SIG-M5 treated with dmso at 0.1 percent for 504 hours (cell line): ENCODE results near the gene KCTD18.

Experiments used
- DNase-seq: peaks from one replicate; lab custom pipeline; 2025; ENCODE audit not compliant: unreplicated experiment; lab: John Stamatoyannopoulos, UW

Gene KCTD18

DNA sequence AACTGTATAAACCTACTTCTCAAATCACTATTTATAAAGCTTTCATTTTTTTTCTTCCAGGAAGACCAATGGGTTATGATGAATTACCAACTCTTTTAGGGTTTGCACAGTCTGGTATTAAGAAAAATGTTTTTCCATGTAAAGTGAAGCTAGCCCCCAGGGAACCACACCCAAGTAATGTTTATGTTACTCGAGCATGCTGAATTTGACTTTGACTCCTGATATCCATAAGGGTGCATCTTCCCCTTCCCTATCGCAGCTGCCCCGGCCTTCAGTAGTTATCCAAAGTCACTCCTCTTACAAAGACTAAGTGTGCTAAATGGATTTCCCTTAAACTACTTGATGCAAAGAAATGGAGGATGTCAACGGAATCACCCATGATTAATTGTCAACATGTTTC is 21.7 kb downstream of the KCTD18 start:
- DNase-seq, result no peak

DNA sequence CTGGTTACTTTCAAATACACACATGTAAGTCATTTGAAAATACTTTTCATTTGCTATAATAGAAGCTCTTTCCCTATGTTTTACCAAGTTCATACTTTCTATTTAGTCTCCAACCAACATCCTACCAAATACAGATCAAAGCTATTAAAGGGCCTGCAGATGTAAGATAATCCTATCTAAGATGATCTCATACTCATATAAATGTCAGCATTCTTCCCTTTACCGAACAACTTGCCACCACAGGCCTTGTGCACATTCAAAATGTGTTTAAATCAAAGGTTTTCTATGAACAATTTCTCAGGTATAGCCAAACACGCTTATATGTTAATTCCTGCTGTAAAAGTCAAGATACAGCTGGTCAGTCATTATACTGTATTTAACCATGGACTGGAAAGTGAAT is 23.3 kb downstream of the KCTD18 start:
- DNase-seq, result no peak

DNA sequence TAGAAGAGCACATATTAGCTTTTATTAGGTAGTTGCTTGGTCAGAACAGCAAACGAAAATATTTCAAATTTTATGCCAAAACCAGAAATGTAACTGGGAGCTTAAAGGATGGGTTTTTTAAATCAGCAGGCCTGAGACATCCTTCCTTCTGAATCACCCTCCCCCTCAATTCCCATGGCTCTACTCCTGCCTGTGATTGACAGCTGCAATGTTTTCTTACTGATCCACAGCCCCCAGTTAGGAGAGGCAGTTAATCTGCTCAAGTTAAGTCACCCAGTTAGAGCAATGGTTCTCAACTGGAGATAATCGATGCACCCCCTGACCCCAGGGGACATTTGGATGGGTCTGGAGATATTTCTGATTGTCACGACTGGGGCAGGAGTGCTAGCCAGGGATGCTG is 24.9 kb downstream of the KCTD18 start:
- DNase-seq, result no peak

DNA sequence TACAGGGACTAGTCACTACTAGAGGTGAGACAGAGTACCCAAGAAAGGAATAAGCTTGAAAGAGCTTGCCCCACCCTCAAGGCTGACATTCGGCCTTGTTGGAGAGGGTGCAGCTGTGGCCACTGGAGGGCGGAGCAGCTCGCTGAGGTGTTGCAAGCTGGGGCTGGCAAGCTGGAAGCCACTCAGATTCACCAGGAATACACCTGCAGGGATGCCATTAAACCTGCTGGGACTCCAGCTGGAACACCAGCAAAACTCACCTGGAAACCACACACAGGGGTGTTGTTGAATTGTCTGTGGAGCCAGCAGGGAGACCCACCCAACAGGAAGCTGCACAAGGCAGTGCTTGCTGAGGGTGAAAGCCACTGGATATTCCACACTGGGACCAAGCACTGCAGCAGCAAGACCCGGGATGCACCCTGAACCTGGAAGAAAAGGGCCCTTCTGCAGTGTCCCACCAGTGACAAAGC is 26.1 kb downstream of the KCTD18 start:
- DNase-seq, result peak; percentile 42

DNA sequence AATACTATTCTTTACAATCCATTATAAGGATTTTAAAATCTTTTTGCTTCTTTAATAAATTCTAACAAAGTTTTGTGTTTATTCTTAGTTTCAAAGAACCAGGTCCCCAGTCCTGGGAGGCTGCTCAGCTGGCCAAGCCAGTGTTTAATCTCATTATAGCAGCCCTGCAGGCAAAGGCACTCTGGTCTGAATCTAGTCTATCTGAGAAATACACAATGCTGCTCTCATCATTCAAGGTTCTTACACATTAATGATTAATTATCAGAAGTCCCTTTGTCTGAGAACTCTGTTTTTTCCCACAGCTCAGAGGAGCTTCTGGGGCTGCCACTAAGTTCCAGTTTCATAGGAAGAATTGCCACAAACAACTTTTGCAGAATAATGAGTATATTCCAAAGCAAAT is 27.7 kb downstream of the KCTD18 start:
- no peak for DNase-seq

DNA sequence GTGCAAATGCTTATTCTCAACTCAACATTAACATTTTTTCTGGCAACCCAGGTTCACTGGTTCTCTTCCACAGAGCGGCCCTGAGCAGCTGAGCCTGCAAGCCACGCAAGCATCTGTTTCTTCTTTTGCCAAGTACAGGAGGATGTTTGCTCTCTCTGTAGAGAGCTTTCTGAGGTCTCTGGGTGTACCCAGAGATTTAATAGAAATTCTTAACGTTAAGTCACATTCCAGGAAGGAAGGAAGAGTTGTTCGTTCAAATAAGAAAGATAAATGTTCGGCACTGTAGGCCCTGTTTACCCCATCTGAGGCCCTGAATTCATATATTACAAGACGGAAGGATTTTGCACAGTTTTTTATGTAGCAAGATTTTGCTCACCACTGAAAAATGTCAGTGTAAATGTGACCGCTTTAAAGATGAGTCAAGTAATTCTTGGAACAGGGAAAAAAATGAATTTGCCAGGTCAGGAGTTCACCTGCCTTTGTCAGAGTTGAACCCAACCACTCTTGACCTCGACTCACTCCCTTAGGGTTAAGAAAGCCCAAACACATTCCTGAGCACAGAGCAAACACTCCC is 30.1 kb downstream of the KCTD18 start:
- DNase-seq, result peak; percentile 26

DNA sequence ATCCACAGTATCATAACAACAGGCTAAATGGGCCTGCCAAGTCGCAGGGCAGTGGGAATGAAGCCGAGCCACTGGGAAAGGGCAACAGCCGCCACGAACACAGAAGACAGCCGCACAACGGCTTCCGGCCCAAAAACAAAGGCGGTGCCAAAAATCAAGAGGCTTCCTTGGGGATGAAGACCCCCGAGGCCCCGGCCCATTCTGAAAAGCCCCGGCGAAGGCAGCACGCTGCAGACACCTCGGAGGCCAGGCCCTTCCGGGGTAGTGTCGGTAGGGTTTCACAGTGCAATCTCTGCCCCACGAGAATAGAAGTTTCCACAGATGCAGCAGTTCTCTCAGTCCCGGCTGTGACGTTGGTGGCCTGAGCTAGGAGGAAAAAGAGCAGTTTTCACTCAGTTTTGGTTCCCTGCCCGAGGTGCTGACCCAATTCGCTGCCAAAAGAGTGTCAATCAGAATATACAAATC is 32.2 kb downstream of the KCTD18 start:
- no peak for DNase-seq

DNA sequence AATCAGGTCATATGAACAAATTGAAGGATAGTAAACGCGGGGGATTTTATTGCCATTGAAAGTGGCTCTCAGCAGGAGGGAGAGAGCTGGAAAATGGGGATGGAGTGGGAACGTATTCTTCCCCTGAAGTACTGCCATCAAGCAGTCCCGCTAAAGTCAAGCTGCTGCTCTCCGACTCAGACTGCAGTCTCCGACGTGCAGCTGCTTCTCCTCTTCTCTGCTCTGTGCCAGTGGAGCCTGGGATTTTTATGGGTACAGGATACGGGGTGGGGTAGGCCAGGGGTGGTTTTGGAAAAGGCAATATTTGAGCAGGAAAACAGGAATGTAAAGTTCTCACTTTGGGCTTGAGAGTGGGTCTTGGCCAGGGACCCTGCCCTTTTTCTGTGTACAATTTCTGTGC is 33.0 kb downstream of the KCTD18 start:
- no peak for DNase-seq

DNA sequence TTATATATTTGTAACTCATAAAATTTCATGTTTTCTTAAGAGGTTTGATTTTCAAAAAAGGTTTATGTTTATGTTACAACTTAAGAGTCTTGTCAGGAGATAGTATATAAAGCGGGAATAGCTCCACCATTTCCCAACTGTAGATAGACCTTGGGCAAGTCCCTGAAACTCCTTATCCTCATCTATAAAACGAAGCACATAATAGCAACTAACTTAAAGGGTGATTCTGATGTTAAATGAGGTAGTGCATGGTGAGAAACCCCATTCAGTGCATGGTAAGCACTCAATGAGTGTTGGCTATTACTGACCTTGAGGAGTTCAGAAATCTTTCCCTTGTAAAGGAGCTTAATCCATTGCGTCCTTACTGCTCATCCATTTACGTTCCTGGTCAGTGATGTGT is 34.1 kb downstream of the KCTD18 start:
- DNase-seq, result no peak

DNA sequence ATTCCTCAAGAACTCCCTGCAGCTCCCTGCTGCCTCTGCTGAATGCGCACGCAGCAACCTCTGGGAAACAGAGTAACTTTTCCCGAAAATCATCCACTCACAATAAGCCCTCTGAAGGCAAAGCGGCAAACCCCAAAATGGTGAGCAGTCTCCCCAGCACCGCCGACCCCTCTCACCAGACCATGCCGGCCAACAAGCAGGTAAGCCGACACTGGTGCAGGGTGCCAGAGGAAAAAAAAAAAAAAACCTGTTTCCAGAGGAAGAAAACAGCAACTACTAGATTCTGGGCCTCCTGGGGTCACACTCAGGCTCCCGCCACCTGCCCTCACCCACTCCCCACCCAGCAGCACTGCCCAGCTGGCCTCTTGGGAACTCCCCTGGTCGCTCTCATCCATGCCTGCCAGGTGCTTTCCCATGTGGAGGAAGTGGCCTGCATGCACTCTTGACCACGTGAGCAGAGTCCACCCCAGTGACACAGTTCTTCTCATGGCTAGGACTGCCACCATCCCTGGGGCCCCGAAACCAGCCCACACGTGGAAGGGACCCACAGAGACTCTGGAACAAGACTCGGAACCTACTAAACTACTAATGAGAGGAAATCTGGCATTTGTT is 36.9 kb downstream of the KCTD18 start:
- no peak for DNase-seq

DNA sequence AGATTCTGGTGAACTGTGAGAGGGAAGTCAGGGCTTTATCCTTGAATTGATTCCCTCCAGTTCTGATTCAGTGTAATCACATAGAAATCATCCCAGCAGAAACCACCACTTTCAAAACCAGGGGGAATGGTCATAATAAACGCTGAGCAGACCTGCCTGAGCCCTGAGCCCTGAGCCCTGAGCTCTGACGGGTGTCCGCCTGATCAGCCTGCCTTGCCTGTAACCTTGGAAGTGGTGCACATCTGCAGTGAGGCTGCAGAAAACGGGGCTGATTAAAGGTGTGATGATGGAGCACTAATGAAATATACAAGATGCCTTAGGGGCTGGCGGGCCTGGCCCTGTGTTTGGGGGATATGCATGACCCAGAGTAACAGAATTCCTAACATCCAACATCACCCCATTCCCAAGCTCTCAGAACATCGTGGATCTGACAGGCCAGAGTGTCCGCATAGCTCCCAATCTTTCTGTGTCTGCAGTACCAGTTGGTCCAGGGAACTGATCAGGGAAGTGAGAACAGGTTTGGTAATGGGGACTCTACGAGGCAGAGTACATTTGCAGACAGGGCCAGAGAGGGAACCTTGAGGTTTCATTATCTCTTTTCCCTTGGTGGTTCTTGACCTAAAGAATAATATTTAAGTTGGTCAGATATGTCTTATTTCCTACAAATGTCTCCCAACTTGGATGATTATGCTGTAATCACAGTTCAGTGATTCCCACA is 37.8 kb downstream of the KCTD18 start:
- DNase-seq, result no peak

DNA sequence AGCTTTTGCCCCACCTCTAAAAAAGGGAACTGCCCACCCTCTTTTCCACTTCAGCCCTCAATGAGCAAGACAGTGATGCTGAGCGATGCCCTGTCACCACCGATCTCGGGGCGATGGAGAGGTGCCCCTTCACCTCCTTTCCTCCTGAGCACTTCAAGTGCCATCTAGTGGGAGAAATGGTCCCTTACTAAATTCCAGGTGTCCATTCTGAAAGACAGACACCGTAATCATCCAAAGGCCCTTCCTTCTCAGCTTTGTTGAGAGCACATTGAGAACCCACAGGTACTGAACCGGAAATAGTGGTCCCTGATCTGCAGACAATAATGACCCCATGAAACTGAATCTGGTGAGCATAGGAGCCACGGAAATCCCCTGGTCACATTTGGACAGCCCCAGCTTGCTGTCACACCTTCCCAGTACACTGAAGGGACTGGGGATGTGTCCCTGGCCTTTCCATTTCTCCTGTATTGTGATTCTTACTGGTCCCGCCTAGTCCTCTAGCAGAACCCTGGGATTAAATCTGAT is 38.5 kb downstream of the KCTD18 start:
- DNase-seq, result peak; percentile 17

DNA sequence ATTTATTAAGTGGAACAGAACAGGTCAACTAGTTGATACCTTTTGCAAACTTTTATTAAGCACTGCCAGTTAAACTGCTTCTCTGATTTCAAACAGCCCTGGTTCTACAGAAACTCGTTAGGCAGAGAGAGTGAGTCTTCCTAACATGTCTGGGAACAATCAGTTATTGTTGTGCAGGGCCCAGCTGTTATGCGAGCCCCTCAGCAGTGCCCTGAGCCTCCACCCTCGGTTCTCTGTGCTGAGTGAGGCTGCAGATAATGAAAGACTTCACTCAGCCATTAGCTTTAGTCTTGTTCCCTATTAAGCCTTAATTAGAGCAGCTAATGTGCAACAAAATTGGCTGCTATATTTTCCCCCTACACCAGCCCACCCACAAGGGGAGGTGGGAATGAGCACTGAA is 39.6 kb downstream of the KCTD18 start:
- no peak for DNase-seq

DNA sequence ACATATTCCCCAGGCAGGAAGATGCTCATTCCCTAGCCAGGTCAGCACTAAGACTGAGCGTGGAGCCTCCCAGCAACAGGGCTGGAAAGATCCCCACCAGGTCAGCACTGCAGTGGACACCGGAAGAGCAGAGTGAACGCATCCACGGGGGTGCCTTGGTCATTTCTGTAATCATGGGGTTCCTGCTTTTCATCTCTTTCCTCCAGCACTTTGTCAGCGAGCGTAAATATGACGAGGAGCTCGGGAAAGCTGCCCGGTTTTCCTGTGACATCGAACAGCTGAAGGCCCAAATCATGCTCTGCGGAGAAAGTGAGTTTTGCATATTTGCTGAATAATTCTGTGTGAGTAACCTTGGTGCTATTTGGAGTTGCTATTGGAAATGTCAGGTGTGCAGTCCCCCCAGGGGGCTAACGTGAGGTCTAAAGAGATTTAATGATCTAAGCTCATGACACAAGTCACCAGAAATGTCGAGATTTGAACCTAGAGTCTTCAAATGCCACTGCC is 40.1 kb downstream of the KCTD18 start:
- no peak for DNase-seq

DNA sequence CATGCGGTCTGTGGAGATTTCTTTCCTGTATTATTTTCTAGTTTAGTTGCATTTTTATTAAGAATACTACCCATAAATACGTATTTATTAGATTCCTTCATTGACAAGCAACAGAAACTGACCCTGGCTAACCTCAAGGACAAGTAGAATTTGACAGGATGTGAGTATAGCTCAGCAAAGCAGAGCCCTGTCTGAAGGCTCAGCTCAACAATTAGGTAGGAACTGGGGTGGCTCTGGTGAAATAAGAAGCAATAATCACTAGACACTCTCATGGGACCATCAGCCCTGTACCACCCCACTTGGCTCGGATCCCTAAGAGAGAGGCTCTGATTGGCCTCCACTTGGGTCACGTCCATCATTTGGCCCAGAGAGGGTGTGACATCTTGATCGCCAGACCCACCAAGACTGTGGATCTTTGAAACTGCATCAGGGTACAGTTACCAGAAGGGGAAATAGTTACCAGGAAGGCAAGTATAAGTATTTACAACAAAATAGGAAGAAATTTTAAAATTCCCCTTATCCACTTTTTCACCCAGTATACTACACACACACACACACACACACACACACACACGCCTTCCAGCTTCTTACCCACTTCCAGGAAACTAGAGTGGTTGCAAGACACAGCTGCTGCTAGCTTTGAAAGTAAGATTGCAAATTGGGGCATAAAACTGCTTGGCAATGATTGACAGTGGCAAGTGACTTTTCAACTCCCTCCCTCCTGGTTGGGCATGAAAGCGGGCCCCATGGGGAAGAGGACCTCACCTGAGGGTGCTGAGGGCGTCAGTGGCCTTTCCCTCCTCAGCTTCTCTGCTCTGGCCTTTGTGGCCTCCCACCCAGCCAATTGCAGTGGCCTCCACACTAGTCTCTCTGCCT is 41.8 kb downstream of the KCTD18 start:
- no peak for DNase-seq

DNA sequence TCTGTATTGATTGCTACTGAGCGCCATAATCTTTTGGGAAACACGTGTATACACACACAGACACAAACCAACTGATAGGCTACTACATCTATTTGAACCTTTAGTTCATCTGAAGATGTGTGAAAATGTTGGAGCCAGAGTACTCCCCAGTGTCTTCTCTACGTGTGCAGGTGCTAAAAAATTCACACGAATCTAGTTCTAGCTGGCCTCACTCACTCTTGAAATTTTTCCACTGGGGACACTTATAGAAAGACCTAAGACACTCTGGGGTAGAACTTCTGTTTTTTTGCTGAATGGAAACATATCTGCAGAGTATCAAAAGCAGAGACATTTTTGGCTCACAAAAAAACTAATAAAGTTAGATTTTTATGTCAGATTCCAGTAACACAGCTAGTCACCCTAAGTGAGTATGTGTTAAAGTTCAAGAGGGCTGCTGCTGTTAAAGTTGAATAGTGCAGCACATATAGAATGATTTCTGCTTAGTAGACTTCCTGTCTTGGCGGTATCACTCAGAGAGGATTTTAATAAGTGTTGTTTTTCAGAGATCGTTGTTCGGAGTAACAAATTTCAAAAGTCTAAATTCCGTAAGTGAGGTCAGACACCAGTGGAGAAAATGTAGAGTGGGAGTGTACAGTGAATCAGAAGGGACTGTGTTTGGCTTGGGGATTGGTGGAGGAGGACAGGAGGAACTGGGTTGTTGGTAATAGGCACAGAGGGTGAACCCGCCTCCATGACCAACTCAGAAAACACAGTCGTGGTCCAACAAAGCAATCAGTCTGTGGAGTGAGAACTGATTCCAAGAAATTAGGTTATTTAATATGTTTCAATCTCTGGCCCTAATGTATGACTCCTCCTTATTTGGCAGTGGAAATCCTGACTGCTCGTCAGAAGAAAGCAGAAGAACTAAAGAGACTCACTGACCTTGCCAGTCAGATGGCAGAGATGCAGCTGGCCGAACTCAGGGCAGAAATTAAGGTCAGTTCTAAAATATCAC is 43.1 kb downstream of the KCTD18 start:
- DNase-seq, result no peak

DNA sequence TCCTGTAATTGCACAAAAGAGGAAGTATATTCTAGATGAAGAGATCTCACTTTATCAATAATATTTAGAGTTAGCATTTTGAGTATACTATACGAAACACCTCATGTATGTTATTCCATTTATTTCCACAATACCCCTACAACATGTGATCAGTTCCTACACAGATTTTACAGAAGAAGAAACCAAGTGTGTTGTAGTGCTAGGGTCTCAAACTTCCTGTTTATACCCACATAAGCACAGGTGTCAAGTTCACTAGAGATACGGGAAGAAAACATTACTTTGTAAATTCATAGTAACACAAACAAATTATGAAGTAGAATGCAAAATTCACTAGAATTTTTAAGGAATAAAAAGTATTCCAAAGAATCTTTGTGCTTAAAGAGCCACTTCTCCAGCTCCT is 46.4 kb downstream of the KCTD18 start:
- DNase-seq, result no peak

DNA sequence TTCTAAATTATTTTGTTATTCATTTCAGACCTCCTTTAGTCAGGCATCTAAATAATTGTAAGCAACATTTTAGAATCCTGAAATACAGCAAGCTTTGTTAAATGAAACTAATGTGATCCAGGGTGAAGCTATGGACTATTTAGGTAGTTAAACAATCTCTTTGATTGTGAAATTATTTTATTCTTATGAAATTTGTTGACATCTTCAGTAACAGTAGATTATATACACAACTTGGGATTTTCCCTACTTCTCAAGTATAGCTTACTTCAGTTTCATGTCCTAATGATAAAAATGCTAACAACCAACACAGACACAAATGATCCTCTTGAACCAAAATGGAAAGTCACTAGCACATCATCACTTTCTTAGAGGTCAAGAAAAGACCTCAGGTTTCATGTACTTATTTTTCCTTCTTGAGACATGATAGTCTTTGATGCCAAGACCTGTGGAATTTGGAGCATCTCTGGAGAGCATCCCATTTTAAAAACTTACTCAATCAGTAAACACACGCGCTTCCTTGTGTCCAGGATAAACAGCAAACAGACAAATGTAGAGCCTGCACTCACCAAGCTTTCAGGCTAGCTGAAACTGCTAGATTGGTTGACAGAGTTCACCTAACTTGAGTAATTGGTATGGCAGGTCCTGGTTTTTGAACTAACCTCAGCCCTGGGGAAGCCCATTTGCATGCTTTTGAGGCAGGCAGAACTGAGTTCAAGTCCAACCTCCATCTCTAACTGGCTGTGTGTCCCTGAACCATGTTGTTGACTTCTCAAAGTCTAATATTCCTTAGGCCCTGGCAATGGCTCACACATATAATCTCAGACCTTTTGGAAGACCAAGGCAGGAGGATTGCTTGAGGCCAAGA is 47.8 kb downstream of the KCTD18 start:
- DNase-seq, result no peak

DNA sequence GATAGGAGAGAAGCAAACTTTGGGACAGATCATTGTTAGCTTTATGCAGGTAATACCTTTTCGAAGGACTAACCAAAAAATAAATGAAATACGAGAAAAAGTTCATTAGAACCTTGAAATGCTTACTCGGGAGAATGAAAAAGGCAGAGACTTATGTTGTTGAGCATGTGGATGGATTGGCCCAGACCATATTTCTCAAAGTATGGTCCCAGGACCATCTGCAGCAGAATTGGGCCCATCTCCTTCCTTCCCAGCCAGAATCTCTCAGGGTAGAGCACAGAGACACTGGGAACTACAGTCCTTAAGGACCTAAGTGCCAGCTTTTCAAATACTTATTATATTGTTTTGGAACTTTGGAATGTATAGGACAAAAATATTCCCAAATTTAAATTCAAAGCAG is 50.8 kb downstream of the KCTD18 start:
- DNase-seq, result no peak
